DMS79 (cell line): Measurements from ENCODE around the gene EVA1A.

Source experiments
- DNase-seq: peaks from one replicate; lab custom pipeline; 2025; lab: John Stamatoyannopoulos, UW

Gene EVA1A, protein sequence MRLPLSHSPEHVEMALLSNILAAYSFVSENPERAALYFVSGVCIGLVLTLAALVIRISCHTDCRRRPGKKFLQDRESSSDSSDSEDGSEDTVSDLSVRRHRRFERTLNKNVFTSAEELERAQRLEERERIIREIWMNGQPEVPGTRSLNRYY

DNA sequence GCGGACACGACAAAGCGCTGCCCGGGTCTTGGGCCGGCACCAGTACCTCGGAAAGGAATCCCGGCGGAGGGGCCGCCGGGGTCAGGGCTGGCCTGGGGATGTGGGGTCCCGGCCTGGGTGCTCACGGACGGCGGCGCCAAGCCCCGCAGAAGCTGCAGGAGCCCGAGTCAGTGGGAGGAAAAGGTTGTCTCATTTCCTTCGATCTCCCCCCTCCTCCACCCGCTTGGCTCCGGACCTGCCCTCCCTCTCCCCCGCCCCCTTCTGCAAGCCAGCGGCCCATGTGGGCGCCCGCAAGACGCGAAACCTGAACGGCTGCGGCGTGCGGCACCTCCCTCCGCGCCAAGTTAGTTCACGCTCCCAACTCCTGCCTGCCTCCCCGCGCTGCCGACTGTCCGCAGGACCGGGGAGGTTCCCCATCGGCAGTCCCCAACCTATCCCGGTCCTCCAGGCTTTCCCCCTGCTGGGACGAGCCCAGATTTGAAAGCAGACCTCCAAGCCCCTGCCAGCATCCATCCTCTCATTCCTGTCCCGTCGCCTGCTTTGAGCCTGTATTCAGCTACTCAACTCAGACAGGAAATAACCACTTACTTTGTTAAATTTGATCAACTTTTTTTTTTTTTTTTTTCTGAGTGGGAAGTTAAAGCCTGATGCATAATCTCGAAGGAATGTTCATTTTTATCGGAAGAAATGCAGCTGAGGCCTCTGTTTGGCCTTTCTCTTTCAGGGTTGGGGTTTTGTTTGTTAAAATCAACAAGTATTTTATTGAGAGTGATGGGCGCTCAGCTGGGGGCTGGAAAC, at the start of gene EVA1A:
Gene EVA1A, minus strand, starts transcription at position 172 of the 798 bp plus-strand sequence. CDS start 42,799 bp downstream, outside the sequence.
- no peak for DNase-seq

DNA sequence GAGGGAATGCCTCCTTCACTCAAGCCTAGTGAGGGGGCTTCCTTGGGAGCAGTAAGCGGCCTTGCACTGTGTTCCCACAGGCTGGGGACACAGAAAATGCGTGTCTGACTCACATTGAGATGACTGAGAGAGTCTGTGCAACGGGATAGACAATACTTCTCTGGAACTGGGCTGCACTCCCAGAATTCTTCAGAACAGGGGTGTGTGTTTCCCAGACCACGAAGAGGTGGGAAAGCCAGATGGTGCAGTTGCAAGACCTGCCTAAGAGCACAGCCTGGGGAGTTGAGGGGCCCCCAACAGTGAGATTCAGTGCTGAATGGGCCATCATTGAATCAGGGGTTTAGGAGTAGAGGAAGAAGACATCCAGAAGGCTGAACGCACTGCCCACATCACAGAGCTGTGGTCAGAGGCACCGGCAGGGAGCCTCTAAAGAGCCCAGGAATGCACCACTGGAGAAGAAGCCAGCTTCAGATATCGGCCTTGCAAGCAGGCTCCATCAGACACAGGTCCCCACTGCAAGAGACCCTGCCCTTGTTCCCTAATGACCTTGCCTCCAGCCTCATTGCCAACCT, 49.3 kb upstream of the EVA1A start:
- DNase-seq = no peak

DNA sequence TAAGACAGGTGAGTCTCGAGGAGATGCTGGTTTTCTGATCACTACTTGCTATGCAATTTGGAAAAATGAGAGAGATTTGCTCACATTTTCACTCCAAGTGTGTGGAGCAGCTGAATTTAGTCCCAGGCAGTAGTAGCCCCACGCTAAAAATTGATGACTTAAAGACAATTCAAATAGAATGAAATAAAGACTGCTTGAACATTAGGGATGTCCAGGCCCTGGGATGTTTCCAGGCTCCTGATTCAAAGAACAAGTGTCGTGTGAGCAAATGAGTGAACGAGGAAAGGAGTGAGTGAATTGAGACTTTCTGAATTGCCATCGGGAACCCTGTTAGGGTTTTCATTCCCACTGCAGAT, 48.6 kb upstream of the EVA1A start:
- DNase-seq = no peak

DNA sequence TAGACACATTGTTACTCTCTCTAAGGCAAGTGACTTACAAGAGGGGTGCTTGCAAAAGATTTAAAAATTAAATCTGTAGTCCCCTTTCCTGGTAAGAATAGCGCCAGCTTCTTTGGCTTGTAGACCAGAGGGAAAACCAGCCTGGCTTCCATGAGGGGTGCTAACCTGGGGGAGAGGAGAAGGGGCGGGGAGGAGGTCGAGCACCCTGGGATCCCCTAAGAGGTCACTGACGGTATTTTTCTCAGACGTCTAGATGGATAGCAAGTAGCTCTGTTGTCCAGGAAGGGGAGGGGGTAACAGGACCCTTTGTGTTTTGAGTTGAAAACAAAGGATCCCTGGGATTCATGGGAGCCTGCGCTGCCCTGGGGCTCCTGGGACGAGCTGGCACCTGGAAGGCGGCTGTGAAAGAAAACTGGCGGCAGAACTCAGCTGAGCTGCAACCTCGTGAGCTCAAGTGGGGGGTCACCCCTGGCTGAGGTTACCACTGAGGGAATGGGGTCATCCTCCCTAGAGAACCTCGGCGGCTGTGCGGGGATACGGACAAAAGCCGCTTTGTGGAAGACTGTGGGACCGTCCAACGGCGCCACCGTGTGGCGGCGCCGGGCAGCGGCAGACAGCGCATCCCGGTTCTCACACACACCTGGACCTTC, 48.1 kb upstream of the EVA1A start:
- peak; percentile 24 for DNase-seq

DNA sequence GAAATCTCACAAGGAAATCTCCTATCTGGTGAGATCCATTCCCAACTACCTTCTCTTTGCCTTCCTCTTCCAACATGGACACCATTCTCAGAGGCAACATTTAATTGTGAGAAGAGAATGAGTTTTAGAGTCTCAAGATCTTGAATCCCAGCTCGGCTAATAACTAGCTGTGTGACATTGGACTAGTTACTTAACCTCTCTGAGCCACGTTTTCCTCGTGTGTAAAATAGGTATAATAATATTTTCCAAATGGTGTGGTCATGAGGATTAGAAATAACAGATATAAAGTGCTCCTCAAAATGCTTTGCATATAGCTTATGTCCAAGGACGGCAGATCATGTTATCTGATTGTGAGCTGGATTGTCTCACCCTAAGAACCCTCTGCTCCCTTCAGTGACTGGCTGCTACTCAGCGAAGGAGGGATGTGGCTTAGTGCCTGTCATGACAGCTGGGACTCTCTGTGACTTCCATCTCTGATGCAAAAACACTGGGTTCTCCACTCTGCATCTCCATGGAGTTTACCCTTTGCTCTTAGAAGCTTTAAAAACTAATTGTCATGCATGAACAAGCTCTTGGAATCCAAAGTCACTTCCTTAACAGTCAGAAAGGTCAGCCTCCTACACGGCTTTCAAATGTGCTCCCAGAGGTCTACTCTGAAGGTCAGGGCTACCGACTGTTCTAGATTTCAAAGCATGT, 47.4 kb upstream of the EVA1A start:
- DNase-seq = no peak

DNA sequence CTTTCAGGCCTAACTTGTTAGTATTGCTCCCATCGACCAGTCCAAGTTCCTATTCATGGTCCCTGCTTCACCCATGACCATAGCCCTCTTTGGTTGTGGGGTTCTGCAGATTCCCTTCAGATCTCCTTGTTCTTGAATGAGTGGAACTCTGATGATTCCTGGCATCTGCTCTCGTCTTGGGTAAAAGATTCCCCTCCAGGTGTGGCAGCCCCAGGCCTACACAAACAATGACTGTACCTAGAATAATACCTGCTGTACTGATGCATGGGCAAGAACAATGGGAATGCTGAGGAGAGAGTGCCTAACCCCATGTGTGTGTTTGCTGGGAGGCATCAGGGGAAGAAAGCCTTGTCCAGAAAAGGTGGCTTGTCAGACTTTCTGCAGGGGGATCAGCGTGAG, 46.7 kb upstream of the EVA1A start:
- no peak for DNase-seq

DNA sequence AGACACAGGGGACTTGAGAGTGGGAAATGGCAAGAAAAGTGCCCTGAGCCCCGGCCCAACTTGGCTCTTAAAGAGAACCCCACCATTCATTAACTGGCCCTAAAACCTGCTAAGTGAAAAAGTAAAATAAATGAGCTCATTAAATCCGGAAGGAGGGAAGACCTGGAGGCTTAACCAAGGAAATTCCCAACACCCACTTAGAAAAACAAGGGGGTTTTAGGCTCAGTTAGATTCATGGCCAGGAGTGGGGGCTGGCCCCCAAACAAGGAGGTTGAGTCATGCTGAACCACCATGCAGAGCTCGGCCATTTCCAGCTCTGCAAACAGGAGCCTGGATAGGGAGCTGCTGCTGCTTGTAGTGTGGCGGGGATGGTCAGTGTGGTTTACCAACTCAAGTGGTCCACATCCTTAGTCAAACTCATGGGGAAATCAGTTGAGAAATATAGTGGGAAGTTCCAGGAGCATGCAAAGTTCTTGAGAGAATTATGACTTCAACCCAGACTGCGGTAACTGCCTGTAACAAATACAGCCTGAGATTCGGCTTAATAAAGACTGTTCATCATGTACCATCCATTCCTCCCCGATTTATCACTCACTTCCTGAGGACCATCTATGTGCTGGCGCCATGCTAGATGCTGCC, 46.1 kb upstream of the EVA1A start:
- no peak for DNase-seq

DNA sequence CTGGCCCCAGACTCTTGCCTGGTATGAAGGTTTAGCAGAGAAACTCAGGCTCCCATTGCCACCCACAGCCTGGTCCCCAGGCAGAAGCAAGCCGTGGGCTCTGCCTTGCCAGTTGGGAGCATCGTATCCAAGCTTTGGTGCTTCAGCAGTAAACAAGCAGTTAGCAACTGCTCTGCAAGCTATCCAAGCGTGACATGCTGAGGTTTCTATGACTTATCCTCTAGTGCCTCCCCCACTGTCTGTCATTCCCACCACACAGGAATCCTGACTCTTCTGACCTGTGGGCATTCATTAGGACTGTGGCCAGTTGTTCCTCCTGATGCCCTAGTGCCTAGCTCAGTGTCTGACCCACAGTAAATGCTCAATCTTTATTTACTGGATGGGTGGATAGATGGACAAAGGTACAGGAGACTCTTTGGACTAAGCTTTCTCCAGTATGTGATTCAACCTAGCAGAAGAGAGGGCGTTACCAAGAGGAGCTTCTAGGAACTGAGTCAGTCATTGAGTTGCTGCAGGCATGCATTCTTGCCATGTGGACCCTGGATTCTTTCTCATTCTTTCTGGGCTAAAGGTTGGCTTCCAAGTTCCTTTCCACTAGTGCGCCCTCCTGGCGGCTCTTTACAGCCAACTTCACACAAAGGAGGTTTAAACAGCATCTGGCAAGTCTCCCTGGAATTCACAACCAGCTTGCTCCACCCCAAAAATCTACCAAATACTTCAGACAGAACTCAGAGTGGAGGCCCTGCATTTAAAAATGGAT, 45.2 kb upstream of the EVA1A start:
- DNase-seq = no peak

DNA sequence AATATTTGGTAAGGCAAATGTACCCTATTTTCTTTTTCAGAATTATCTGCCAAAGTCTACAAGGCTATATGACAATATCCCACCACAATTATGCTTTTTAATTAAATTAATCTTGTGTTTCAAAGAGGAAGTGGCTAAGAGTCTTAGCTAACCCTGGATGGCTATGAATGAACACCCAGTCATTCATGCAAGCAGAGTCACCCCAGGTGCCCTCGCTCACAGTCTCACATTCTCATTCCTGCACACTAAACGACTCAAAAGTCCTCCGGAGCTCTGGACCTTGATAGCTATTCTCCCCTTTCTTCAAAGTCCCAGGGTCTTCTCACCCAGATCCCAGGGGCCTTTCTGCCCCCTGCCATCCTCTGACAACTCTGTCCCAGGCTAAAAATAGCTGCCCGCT, 43.7 kb upstream of the EVA1A start:
- no peak for DNase-seq

DNA sequence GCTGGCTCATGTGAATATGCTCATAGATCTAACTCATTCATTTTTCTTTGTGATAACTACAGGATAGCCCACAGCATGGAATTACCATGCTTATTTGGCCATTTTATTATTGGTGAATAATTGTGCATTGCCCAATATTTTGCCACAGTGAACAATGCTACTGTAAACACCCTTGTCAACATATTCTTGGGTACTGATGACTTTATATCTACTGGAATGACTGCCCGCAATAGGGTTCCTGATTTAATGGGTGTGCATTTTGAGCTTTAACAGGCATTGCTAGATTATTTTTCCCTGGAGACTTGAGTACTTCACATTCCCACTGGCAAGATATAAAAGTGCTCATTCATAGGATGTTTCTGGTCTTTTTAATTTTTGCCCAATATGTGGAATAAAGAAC, 42.7 kb upstream of the EVA1A start:
- no peak for DNase-seq

DNA sequence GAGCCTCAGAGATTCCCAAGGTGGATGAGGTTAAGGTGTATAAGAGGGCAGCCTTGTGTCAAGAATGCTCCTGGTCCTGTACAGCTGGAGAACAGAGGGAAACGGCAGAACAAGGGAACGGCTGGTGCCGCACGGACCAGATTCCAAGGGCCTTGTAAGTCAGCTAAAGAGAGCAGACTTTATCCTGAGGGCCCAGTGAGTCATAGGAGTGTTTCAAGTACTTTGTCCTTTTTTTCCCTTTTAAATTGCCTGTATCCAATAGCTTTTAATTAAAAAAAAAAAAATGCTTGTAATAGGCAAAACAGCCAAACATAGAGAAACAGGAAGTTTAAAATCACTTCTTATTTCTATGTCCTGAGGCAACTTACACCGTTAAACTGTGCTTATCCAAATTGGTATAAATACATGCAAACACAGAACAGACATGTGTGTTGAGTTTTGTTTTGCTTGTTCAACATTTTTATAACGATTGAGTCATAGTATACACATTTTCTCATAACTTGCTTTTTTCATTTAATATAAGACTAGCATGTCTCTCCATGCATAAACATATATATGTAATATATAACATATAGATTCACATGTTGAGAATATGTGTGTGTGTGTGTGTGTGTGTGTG, 42.1 kb upstream of the EVA1A start:
- DNase-seq = peak; percentile 18

DNA sequence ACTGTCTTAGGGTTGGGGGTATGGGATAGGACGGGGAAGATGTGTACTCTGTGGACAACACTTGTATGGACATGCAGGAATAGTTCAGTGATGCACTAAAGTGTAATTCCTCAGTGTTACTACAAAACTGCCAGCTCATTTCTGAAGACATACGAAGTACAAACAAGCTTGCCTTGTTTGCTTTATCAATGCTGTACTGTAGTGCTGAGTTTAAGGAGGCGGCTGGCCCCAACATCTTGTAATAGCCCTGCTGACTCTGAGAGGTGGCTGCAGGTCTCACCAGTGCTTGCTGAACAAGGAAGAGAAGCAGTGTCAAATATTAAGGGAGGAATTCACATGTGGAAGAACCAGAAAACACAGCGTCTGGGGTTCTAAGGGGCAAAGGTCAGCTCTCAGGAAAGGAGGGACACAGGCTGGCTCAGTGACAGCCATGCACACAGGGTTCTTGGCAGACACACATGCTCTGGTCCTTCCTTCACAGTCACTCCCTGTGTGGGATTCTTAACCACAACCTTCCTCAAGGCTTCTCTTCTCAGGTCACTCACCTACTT, 39.8 kb upstream of the EVA1A start:
- DNase-seq = no peak

DNA sequence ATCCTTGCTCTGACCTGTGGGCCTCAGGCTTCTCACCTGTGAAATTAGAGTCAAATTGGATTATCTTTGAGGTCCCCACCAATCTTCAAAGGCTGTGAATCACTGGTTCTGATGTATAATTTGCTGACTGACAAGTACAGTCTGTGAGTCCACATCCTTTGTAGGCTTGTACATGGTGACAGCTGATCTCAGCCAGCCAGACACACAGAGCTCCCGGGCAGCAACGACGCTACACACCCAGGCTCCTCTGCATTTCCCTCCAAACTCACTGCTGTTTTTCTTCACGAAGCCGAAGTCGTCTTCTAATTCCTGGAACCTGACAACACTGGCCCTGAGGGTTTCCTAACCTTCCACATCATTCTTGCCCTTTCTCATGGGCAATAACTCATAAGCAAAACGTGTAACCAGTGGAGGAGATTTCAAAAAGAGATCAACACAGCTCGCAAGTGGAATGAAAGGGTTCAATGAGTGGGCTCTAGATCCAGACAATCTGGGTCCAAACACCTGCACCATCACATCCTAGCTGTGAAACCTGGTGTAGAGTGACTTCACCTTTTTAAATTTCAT, 37.9 kb upstream of the EVA1A start:
- DNase-seq = no peak

DNA sequence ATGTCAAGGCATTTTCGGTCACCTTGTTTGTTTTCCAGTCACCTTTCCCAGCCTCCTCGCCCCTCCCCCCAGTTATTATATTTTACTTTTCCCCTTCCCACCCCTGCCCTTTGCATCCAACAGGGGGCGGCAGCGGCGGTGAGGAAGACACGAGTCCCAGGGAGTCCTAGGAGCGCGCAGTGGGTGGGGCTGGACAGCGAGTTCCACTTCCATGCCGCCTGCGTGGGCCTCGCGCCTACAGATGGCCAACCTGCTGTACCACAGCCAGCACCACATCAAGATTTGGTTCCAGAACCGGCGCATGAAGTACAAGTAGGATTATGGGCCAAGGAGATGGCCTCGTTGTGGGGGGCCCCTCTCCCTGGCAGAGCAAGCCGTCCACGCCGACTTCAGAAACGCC, 37.2 kb upstream of the EVA1A start:
- DNase-seq = no peak

DNA sequence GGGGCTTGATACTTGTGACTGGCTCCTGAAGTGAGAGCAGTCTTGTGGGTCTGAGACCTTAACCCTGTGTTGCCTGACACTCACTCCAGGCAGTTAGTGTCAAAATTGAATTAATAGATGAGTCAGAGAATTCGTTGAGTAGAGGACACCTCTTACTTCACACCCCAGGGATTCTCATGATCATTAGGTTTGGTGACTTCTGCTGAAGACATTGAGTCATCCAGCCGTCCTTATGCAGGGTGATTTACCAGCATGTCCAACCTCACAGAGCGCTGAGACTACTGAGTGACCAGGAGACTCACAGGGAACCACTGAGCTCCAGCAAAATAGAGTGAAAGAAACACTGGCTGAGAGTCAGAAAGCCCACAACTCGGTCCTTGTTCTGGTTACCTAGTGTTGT, 36.0 kb upstream of the EVA1A start:
- no peak for DNase-seq

DNA sequence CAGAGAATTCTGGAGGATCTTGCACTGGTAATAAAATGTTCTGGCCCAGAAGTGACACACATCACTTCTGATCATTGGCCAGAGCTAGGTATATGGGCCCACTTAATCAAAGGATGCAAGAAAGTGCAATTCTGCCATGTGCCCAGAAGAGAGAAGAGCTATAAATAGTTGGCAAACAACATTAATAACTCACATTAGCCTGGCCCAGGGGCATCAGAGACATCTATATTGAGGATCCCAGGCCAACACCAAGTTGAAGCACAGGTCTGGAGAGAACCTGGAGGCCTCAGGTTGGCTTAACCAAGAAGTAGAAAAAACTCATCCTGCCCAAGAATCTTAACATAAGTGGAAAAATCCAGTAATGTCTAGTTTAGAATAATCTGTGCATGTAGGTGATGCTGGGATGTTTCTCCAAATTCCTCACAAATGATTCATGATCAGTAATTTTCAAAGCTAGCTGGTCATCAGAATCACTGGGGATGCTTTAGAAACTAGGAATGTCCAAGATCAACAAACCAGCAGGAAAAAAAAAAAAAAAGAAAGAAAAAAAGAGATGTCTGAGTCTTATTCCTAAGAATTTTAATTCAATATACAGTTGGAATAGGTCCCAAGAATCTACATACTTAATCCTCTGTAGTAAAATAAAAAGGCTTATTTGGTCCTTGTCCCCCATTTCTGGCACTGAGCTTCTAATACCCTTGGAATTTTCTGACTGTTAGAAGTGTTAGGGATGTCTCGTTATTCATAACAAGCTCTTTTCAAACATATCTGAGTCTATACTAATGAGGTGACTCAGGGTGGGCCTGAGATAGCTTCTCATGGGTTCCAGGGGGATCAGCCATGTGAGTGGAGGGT, 35.0 kb upstream of the EVA1A start:
- no peak for DNase-seq

DNA sequence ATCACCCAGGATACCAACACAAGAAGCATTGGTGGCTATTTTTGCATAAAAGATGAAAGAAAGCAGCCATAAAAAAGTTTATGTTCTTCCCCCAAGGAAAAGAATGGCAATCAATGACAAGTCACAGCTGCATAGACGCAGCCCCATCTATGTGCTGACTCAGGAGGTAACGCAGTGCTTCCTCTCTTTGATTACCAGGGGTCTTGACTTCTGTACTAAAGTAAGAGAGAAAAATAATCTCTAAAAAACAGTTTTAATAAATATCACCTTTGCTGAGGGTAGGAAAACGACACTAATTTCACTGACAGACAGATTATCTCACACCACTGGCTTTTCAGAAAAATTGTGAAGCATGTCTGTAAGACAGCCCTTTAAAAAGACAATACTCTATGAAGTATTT, 33.9 kb upstream of the EVA1A start:
- no peak for DNase-seq

DNA sequence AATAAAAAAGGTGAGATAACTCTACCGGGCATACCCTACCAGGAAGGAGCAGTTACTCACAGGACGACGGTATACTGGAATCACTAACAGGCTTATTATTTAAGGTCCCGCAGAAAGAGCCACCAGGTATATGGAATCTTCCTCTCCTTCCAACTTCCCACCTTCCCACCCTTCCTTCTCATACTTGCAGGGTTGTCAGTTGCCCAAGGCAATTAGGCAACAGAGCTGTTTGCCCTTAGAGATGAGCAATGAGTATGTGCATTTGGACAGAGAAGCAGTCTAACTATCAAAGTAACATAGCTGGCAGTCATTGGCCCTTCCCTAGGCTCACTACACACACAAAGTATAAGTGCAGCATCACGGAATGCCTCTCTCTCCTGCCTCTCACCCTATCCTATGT, 32.1 kb upstream of the EVA1A start:
- no peak for DNase-seq

DNA sequence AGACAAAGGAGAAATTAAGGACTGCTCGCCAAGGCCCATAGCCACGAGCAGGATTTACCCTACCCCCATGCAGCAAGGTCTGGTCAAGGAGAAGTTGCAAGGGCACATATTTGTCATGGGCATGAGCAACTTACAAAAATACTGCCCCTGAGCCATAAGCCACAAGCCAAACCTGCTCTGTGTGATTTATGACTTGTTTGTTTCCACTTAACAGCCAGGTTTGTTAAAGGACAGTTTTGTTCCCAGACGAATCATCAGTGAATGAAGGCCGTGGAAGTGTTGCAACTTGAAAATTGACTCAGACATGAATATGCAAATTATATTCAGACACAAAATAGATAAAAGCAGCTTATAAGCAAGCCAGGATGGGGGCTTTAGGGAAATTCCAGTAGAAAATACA, 31.3 kb upstream of the EVA1A start:
- DNase-seq = no peak
